Activated CD4-positive, alpha-beta T cell treated with anti-CD3 and anti-CD28 coated beads for 48 hours (primary cell): Measurements from ENCODE around the gene GALNT15.

Source experiments
- DNase-seq: peaks from one replicate; pipeline ENCODE4 v3.0.0-alpha.2; 2020

Gene GALNT15

GRCh38 chr3:16255326-16255725 lies 80.8 kb downstream of the GALNT15 start:
- no peak for DNase-seq

GRCh38 chr3:16255726-16256125 lies 81.2 kb downstream of the GALNT15 start:
- DNase-seq: no peak

- DNase-seq: no peak
Observed at GRCh38 chr3:16257309-16257708, 82.8 kb downstream of the GALNT15 start.

- no peak for DNase-seq
Observed at GRCh38 chr3:16258177-16258576, 83.7 kb downstream of the GALNT15 start.

- no peak for DNase-seq
Observed at GRCh38 chr3:16258866-16259265, 84.4 kb downstream of the GALNT15 start.

GRCh38 chr3:16260046-16260445 lies 85.6 kb downstream of the GALNT15 start:
- no peak for DNase-seq

- DNase-seq: no peak
Observed at GRCh38 chr3:16262174-16262573, 87.7 kb downstream of the GALNT15 start.

GRCh38 chr3:16264174-16264707 lies 89.8 kb downstream of the GALNT15 start:
- no peak for DNase-seq

GRCh38 chr3:16264708-16265454 lies 90.4 kb downstream of the GALNT15 start, which contains the start of the genes DPH3 and OXNAD1:
Gene DPH3 (minus strand): TSS chr3:16264943. CDS start chr3:16264876, 67 bp downstream.
Gene OXNAD1 (plus strand): TSS chr3:16265212. CDS start chr3:16270953, 5,741 bp downstream.
- peak; percentile 99 for DNase-seq

GRCh38 chr3:16265455-16265786 lies 90.9 kb downstream of the GALNT15 start:
- DNase-seq: no peak

GRCh38 chr3:16266714-16267113 lies 92.2 kb downstream of the GALNT15 start:
- DNase-seq: no peak

- no peak for DNase-seq
Observed at GRCh38 chr3:16270855-16271254, 96.4 kb downstream of the GALNT15 start.

- no peak for DNase-seq
Observed at GRCh38 chr3:16272588-16272987, 98.1 kb downstream of the GALNT15 start.

GRCh38 chr3:16273867-16274266 lies 99.4 kb downstream of the GALNT15 start:
- no peak for DNase-seq

- DNase-seq: no peak
Observed at GRCh38 chr3:16277471-16277870, 103.0 kb downstream of the GALNT15 start.

GRCh38 chr3:16279010-16279801 lies 104.7 kb downstream of the GALNT15 start:
- DNase-seq: no peak

GRCh38 chr3:16280671-16281070 lies 106.2 kb downstream of the GALNT15 start:
- DNase-seq: no peak
